ENCODE measurements around the gene MYOCD.

The MYOCD gene

DNA sequence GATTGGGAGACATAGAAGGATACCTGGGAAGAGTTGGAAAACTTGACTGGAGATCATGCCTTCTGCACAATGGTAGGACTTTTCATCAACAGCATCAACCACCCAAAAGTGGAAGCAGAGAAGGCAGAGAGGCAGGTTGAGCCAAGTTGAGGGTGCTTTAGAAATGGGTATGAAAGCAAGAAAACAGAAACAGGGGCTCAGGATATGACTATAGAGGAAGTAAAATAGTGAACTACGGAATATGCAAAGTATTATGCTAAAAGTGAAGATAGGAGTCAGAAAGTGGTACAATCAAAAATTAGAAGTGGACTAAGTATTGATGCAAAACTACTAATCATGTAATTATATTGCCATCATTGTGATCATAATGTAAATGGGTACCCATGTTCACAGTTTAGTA is 107.5 kb downstream of the MYOCD start:
- DNase-seq, result no peak

DNA sequence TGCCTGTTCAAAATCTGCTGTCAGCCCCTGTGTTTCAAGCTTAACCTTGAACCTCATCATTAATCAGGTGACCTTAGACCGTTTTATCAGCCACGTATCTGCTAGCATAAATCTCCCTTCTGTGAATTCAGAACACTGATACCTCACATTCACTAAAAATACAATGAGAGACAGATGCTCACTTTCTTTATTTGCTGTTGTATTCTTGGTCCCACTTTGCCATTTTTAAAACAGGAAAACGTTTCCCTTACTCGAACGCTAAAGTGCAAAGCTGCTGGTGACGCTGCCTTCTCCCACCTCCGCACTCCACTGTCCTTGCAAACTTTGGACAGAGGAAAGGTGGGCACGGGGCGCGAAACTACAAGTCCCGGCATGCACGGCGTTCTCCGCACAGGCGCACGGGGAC is 123.4 kb downstream of the MYOCD start:
- DNase-seq, result no peak

DNA sequence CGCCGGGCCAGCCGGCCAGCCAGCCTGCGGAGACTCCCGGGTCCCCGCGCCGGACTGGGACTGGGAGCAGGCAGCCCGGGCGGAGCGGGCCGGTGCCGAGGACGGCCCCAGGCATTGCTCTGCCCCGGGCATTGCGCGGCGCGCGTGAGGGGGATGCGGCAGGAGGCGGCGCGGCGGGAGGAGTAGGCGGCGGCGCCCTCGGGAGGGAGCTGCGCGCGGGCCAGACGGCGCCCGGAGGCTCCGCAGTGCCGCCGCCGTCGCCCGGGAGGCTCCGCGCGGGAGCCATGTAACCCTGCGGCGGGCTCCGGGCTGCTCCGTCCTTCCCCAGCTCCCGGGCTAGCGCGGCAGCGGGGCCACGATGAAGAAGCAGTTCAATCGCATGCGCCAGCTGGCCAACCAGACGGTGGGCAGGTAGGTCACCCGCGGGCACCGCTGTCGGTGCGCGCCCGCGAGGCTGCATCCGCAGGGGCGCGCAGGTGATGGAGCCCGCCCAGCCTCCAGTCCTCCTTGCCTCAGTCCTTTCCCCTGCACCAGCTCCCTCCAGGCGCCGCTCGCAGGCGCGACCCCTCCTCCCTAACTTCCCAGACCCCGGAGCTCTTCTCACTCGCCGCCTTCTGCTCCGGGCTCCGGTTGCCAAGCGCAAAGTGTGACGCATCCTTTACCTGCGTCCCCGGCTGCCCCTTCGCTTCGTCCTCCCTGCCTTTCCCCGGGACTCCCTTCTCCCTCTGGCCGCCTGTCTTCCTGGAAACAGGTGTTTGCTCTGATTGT is 124.0 kb downstream of the MYOCD start, which contains the start of gene ARHGAP44:
Gene ARHGAP44 (plus strand): TSS at position 18 of the 768 bp plus-strand sequence. CDS start 341 bp downstream, at position 359.
- no peak for DNase-seq

DNA sequence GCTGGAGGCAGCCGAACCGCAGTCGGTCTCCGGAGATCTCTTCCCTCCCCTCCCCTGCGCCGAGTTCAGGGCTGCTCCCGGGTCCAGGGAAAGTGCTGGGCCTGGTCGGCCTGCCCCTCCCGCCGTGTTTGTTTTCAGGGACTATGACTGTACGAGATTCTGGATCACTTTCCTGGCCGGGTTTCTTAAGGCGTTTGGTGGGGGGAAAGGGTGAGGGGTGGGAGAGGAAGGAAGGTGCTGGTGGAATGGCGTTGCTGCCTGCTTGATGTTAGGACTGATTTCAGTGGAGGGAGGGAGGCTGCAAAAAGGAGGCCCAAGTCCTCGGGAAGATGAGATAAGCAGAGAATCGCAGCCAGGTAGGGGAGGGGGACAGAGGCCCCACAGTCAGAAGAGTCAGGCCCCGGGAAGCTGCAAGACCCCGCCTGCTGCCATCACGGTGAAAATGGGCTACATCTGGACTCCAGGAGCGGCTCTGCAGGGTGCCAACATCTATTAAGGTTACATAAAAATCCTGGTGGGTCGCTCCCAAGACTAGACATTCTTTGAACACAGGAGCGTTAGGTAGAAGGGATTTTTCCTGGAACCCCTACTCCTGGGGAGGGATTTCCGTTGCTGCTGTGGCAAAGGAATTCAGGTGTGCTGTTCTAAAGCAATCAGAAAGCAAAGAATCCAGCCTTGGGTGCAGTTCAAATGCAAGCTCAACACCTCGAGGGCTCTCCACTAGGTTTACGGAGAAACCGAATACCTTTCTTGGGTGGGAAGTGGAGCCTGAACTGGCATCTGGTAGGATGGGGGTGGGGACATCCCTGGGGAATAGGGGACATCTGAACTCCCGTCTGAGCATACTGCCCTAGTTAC is 124.8 kb downstream of the MYOCD start:
- no peak for DNase-seq

DNA sequence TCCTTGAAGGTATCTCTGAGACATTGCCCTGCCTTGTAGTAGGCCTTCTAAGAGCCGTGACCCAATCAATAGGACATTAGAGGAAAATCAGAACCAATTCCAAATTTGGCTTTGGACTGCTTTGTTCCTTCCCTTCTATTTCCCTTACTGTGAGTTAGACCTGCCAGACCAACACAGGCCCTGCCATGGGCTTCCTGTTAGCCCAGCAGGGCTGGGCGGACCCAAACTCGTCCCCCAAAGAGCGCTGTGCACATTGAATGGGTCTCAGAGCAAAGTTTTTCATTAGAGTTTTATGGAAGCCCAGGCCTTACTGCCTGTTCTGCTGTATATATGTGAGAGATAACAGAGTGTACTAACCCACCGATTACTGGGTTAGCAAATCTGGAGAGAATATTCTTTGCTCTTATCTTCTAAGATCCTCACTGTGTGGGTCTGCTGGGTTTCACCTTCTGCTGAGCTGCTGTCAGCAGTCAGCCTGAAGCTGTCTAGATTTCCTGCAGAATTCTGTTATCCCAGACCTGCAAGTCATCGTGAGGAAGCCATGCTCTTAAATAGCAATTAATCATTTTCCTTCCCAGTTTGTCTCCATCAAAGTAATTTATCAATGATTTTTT is 129.3 kb downstream of the MYOCD start:
- no peak for DNase-seq

DNA sequence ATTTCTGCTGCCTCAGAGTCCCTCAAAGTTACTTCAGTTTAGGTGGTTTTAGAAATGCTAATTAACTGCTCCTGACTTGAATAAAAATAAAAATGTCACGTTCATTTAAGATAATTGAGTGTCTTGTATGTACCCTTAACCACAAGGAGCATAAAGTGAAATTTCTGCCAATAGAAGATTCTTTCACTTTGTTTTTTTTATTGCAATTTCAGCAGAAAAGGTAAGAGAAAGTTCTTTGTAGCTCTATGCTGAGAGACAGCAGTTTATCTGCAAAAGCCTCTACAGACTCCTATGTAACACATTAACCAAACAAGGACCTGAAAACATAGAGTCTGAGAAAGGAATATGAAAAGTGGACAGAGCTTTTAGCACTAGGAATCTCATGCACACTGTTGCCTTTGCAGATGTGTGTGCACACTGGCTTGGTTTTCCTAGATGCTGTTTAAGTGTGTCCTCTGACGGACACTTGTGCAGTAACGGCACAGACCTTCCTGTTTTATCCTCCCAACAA is 135.2 kb downstream of the MYOCD start:
- no peak for DNase-seq

DNA sequence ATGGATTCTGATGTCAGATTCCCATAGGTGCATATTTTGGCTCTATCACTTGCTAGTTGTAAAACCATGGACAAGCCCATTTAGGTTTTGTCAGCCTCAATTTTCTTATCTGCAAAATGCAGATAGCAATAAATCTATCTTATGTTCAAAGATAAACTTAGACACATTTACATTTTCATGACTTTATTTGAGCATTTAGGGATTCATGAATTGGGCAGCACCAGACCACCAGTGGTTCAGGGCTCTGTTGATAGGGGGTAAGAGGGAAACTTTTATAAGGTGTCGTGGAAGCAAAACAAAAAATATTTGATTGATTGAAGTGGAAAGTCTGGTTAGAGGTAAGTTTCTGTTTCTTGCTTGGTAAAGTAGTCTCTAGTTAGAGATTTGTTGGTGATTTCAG is 140.9 kb downstream of the MYOCD start:
- no peak for DNase-seq

DNA sequence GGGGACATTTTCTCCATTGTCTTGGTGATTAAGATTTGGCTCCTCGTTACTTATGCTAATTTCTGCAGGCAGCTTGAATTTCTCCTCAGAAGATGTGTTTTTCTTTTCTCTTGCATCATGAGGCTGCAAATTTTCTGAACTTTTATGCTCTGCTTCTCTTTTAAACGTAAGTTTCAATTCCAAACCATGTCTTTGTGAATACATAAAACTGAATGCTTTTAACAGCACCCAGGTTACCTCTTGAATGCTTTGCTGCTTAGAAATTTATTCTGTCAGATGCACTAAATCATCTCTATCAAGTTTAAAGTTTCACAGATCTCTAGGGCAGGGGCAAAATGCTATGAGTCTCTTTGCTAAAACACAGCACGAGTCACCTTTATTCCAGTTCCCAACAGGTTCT is 143.0 kb downstream of the MYOCD start:
- no peak for DNase-seq

DNA sequence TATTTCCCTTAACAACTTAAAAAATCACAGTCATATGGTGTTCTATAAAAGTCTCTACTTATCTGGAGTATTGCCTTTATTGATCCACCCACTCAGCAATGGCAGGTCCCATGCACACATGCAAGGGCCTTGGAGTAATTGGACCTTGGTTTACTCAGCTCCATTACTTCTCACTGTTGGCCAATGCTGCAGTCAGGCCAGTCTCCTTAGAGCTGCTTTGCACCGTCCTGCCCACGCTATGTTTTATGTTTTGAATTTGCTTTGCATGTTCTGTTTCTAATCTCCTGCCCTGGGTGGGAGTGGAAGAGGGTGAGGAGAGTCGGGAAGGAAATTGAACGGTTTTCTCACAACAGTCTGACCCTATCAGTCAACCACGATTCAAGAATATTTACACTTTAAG is 147.2 kb downstream of the MYOCD start:
- DNase-seq, result no peak

DNA sequence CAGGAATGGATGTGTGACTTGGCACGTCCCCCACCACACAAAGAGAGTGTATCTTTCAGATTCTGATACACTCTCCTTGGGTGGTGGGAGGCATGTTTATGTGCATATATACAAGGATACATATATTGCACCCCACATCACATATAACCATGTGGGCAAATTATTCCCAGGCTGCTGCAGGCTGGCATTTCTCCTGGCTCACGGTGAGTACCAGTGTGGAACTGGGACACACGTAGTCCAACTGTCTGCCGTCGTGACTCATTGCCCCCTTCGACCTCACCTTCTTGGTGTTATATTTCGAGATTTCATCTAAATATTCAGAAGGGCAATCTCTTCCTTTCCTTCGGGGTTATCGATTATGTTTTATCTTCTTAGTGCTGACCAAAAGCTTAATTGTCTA is 148.0 kb downstream of the MYOCD start:
- DNase-seq, result no peak

DNA sequence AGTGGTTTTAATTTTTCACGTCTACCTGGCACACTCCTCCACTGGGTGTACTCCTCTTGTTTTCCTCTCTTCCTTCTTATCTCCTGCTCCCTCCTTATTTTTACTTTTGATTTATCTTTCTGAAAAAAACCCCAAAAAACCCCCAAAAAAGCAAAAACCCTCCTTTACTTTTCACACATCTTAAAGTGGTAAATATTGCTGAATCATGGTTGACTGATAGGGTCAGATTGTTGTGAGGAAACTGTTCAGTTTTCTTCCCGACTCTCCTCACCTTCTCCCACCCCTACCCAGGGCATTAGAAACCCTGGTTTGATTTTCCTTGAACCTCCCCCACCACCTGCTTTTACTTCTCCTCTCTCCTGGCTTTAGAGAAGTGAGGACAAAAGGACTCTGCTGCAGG is 149.0 kb downstream of the MYOCD start:
- no peak for DNase-seq

DNA sequence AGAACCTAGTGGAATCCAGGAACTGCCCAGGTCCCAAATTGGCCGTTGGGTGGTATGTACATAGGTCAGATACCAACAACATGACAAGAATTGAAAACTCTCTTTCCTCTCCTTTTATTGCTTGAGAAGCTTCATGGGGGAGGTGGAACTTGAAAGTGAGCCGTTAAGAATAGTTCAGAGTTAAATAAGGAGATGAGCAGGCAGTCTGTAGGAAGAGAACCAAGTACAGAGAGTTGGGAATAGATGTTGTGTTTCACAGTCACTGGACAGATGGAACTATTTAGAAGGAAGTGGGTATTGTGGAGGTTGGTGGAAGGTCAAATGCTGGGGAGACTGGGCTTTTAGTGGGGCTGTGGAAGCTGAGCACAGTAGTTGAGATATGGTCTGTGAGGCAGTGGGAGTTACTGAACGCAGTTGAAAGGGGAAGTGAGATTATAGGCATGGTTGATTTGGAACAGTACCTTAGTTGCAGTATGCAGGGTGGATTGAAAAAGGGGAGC is 150.0 kb downstream of the MYOCD start:
- no peak for DNase-seq
